Activated naive CD8-positive, alpha-beta T cell (primary cell): ENCODE results near the gene ALPI.

Experiments
- H3K27ac Mint-ChIP-seq: one replicate; pipeline ENCODE4 v1.8.0; 2021; ENCODE audit warnings: mixed read lengths
- H3K27me3 Mint-ChIP-seq: one replicate; pipeline ENCODE4 v1.8.0; 2021; ENCODE audit warnings: mixed read lengths
- H3K36me3 Mint-ChIP-seq: one replicate; pipeline ENCODE4 v1.8.0; 2021; ENCODE audit warnings: mixed read lengths
- H3K4me1 Mint-ChIP-seq: one replicate; pipeline ENCODE4 v1.8.0; 2021; ENCODE audit warnings: low read depth, mixed read lengths
- H3K4me3 Mint-ChIP-seq: one replicate; pipeline ENCODE4 v1.8.0; 2021; ENCODE audit warnings: mild to moderate bottlenecking, mixed read lengths
- H3K9me3 Mint-ChIP-seq: one replicate; pipeline ENCODE4 v1.8.0; 2021; ENCODE audit warnings: low read depth, mixed read lengths

The ALPI gene

DNA sequence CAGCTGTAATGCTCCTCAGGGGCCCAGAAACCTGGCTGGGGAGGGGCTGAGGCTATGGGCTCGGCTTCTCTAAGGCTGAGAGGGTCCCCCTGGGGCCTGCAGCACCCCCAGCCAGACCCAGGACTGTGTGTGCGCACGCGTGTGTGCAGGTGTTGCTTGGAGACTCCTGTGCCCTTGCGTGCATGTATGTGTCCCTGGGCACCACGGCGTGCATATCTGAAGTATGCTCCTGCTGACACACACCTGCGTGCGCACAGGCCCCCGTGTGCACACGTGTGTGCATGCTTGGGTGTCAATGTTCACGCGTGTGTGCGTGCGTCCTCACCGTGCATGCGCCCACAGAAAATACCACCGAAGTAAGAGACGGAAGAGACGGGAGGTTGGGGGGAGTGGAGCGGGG, 46.6 kb downstream of the ALPI start:
- peaks cover 7% of the 10 kb centered on the region for H3K27me3 Mint-ChIP-seq
- H3K9me3 Mint-ChIP-seq: no peaks in the 10 kb centered on the region
- H3K4me3 Mint-ChIP-seq: peak overlapping the region; percentile 86
- peaks cover 4% of the 10 kb centered on the region for H3K4me1 Mint-ChIP-seq
- peak overlapping the region; percentile 81 for H3K27ac Mint-ChIP-seq
- no peaks in the 10 kb centered on the region for H3K36me3 Mint-ChIP-seq

DNA sequence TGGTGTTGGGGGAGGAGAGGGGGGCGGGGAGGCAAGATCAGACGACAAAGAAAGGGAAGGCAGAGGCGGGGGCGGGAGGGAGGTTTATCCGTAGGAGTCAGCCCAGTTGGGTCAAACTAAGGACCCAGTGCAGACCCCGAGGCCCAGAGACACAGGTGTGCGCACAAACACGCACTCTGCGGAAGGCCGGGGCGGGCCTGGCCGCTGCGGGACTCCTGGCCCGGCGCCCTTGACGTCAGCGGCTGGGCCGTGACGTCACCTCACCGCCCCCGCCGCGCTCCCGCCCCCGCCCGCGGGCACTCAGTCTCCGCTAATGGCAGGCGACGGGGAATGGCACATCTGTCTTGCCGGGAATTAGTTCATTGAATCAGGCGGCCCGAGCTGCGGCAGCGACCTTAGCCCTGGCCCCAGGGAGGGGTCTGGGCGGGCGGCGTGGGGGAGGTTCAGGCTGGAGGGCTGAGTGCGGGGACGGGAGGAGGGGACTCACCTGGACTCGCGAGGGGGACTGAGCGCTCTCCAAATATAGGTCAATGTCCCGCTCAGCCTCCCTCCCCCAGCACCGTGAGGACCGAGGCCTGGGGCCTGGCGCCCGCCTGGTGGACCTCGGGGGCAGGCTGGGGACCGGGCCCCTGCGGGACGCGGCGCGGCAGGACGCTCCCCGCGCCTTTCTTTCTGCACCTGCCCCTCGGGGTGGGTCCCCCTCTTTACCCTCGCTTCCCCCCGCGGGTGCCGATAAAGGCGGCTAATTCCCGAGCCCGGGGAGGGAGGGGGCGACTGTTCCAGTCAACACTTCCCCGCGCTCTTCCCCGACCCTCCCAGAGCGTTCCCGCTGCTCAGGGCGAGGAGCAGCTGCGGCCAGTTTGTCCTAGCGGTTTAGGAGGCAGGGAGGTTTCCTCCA, 47.2 kb downstream of the ALPI start:
- Mint-ChIP-seq H3K27ac (no peak overlapping the region), H3K9me3 (no peaks in the 10 kb centered on the region)

DNA sequence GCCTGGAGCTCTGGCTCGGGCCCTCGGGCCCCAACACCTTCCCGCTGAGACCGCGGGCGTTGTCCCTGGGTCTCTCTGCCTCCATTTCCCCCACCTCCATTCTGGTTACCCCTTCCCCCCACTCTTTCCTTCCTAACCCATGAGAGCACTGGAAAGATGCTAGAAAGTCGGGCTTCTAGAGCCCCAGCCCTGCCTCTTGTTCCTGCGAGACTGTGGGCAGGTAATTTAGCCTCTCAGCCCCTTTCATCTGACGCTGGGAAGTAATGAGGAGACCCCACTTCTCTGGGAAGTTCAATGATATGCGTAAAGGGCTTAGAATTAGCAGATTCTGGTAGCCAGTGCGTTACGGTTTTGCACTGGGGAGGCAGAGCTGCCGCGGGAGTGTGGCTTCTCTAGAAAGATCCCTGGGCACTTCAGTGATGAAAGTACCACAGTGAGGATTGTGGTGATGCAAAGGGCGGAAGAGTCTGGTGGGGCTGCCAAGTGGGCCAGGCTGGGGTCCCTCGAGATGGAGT, 47.9 kb downstream of the ALPI start:
- Mint-ChIP-seq H3K4me1 (peaks cover 4% of the 10 kb centered on the region), H3K27ac (no peak overlapping the region), H3K9me3 (no peaks in the 10 kb centered on the region), H3K4me3 (peak overlapping the region; percentile 72), H3K36me3 (no peaks in the 10 kb centered on the region), H3K27me3 (peaks cover 7% of the 10 kb centered on the region)

More for the DNA sequence above, 47.2 kb downstream of the ALPI start:
- peaks cover 7% of the 10 kb centered on the region for H3K27me3 Mint-ChIP-seq
- H3K4me3 Mint-ChIP-seq: peak overlapping the region; percentile 72
- no peaks in the 10 kb centered on the region for H3K36me3 Mint-ChIP-seq
- peaks cover 4% of the 10 kb centered on the region for H3K4me1 Mint-ChIP-seq

DNA sequence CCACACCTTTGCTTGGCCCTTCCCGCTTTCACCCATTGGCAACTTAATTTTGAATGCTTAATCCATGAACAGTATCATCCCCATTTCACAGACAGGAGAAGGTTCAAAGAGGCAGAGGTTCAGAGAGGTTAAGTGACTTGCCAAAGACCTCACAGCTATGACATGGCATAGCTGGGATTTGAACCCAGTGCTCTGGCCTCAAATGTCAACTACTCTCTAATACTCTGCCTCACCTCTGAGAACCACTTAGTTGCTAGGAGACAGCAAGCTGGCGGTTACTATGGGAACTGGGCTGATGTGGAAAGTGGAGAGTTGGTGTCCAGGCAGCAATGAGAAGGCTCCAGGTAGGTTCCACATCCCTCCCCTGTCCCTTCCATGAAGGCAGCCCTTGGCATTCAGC, 48.5 kb downstream of the ALPI start:
- Mint-ChIP-seq H3K27ac (no peak overlapping the region), H3K36me3 (no peaks in the 10 kb centered on the region), H3K9me3 (no peaks in the 10 kb centered on the region), H3K4me3 (peak overlapping the region; percentile 6), H3K27me3 (peaks cover 7% of the 10 kb centered on the region), H3K4me1 (peaks cover 4% of the 10 kb centered on the region)

DNA sequence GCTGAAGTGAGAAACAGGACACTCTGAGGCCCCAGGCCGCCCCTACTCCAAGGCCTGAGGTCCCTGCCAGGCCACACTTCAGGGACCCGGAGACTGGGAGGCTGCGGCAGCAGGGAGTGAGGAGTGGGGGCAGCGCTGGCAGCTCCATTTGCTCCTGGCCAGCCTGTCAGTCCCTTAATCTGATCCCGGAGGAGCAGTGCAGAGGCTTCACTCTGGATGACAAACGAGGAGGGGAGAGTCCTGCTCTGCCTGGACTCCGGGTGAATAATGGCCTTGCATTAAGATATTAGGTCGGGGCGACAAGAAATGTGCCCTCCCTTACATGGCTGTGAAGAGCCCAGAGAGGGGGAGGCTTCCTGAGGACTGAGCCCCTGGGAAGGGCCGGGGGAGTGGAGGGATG, 49.9 kb downstream of the ALPI start:
- Mint-ChIP-seq H3K4me1 (peaks cover 4% of the 10 kb centered on the region), H3K4me3 (no peak overlapping the region), H3K27ac (no peak overlapping the region), H3K9me3 (no peaks in the 10 kb centered on the region), H3K36me3 (no peaks in the 10 kb centered on the region), H3K27me3 (peaks cover 7% of the 10 kb centered on the region)

DNA sequence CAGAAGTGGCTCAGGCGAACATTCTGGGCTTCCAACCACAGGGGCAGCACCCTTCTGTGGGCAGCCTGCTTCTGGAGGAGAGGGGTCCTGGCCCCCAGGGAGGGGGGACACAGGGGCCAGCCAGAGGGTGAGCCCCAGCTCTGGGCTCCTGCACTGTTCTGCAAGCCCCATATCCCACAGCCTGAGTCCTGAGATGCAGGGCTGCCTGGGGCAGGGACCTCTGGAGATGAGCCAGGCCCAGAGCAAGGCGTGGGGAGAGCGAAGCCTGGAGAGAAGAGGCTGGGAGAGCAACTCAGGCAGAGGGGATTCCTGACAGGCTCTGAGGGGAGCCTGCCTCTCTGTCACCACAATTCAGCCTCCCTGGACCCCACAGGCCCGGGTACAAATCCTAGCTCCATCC, 50.8 kb downstream of the ALPI start:
- peaks cover 4% of the 10 kb centered on the region for H3K4me1 Mint-ChIP-seq
- no peak overlapping the region for H3K4me3 Mint-ChIP-seq
- no peaks in the 10 kb centered on the region for H3K9me3 Mint-ChIP-seq
- H3K27ac Mint-ChIP-seq: no peak overlapping the region
- H3K27me3 Mint-ChIP-seq: peaks cover 7% of the 10 kb centered on the region
- H3K36me3 Mint-ChIP-seq: no peaks in the 10 kb centered on the region

DNA sequence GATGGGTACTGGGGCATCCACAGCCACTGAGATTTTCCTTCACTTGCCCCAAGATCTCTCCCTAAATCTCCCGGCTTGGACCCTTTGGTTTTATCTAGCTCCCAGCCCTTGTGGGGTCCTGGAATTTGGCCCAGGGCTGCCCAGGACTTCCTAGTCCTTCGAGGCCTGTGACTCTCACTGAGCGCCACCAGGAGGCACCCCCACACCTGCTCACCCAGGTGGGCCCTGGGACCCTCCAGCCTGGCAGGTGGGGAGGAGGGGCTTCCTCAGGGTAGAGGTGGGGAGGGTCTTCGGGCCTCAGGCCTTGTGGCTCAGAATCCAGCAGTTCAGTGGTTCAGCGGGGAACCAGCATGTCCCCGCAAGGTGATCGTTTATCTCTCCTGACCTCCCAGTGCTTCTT, 52.3 kb downstream of the ALPI start:
- H3K9me3 Mint-ChIP-seq: no peaks in the 10 kb centered on the region
- no peak overlapping the region for H3K4me3 Mint-ChIP-seq
- H3K27me3 Mint-ChIP-seq: peaks cover 3% of the 10 kb centered on the region
- H3K27ac Mint-ChIP-seq: no peak overlapping the region
- no peaks in the 10 kb centered on the region for H3K36me3 Mint-ChIP-seq
- no peaks in the 10 kb centered on the region for H3K4me1 Mint-ChIP-seq
